GM12801 (cell line): ENCODE data around the gene CCDC196.

Experiments used
- TF ChIP-seq, protein P1 (sequence below): IDR thresholded peaks from one replicate; pipeline ENCODE4 v1.5.1; 2011; ENCODE audit warnings: control low read depth; ENCODE audit not compliant: insufficient read length; ENCODE audit errors: extremely low read depth

CCDC196 gene

DNA sequence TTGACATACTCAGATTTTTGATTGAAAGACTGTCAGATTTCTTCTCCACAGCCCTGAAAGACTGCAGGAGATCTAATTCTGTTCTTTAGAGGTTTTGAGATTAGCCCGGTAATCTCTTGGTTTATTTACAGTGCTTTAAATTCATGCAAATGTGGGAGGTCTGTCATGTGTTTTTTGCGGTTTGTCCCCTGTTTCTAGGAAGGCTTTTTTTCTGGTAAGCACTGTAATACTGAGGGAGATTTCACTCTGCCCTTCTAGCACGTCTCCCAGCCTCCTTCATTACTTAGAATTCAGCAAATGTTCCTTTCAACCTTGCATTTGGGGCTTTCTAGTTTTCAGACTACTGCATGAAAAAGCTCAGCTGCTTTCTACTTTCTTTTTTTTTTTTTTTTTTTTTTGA is 52.9 kb downstream of the CCDC196 start:
- TF ChIP-seq, protein P1, sequence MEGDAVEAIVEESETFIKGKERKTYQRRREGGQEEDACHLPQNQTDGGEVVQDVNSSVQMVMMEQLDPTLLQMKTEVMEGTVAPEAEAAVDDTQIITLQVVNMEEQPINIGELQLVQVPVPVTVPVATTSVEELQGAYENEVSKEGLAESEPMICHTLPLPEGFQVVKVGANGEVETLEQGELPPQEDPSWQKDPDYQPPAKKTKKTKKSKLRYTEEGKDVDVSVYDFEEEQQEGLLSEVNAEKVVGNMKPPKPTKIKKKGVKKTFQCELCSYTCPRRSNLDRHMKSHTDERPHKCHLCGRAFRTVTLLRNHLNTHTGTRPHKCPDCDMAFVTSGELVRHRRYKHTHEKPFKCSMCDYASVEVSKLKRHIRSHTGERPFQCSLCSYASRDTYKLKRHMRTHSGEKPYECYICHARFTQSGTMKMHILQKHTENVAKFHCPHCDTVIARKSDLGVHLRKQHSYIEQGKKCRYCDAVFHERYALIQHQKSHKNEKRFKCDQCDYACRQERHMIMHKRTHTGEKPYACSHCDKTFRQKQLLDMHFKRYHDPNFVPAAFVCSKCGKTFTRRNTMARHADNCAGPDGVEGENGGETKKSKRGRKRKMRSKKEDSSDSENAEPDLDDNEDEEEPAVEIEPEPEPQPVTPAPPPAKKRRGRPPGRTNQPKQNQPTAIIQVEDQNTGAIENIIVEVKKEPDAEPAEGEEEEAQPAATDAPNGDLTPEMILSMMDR, result no peak

GRCh38 chr14:66540038-66540437 is 53.9 kb downstream of the CCDC196 start:
- TF ChIP-seq, protein P1, result no peak

DNA sequence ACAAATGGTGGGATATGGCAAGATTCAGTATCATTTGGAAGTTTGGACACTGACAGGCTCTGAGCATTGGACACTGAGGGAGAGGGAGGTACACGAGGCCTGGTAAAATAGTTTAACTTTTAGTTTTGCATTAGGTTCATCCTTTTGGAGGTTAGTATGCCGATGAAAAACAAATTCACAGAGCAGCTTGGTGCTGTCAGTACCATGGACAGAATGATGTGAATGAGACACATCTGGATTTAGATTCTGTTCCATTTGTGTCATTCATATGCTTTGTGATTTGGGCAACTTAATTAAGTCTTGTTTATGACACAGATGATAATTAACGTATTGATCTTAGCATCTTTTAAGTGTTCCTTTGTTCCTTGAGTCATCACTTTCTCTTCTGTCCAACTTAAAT is 55.5 kb downstream of the CCDC196 start:
- TF ChIP-seq, protein P1, result no peak

GRCh38 chr14:66543996-66544395 is 57.8 kb downstream of the CCDC196 start:
- TF ChIP-seq, protein P1, result no peak
